ENCODE measurements around the gene ATP6V0A4.
"Not testable (repeated sequence)": the region's sequence is repeated elsewhere in the genome, so short reads cannot be mapped to it uniquely, and the experiment has no call there.

DNA sequence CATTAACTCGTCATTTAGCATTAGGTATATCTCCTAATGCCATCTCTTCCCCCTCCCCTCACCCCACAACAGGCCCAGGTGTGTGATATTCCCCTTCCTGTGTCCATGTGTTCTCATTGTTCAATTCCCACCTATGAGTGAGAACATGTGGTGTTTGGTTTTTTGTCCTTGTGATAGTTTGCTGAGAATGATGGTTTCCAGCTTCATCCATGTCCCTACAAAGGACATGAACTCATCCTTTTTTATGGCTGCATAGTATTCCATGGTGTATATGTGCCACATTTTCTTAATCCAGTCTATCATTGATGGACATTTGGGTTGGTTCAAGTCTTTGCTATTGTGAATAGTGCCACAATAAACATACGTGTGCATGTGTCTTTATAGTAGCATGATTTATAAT lies 13.3 kb upstream of the ATP6V0A4 start:
- TF ChIP-seq, protein P1, sequence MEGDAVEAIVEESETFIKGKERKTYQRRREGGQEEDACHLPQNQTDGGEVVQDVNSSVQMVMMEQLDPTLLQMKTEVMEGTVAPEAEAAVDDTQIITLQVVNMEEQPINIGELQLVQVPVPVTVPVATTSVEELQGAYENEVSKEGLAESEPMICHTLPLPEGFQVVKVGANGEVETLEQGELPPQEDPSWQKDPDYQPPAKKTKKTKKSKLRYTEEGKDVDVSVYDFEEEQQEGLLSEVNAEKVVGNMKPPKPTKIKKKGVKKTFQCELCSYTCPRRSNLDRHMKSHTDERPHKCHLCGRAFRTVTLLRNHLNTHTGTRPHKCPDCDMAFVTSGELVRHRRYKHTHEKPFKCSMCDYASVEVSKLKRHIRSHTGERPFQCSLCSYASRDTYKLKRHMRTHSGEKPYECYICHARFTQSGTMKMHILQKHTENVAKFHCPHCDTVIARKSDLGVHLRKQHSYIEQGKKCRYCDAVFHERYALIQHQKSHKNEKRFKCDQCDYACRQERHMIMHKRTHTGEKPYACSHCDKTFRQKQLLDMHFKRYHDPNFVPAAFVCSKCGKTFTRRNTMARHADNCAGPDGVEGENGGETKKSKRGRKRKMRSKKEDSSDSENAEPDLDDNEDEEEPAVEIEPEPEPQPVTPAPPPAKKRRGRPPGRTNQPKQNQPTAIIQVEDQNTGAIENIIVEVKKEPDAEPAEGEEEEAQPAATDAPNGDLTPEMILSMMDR (IDR thresholded peaks at IDR 0.05): not testable (repeated sequence)
- TF ChIP-seq EP300, POLR2A (IDR thresholded peaks at IDR 0.05): not testable (repeated sequence)

Measured in tibial nerve (tissue), 4 donors.